ENCODE measurements around the gene TP73.

Gene TP73

DNA sequence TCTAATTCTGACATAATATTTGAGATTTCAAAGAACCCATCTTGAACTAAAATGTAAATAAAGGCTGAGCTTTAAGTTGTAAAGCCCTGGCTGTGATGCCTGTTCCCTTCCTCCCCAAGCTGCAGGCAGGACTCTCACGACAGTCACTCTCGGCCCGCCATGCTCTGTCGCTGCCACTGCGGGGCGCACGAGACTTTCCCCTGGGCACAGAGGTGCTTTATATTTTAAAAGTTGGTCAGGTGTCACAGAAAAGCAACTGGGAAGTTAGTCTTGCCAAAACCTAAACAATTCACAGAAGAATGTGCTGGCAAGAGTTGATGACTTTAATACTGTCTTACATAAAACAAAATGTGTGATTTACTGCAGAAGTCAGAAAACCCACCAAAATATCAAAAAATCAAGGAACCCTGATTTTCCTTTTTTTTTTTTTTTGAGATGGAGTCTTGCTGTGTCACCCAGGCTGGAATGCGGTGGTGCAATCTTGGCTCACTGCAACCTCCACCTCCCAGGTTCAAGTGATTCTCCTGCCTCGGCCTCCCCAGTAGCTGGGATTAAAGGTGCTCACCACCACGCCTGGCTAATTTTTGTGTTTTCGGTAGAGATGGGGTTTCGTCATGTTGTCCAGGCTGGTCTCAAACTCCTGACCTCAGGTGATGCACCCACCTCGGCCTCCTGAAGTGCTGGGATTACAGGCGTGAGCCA lies 133.3 kb downstream of the TP73 start:
- no peak for DNase-seq
